GM12864 (cell line): ENCODE measurements around the gene UPF1.
A peak's percentile ranks its signal among the peaks of the same experiment; 100 is the strongest.

ENCODE experiments used
- DNase-seq: peaks from one replicate; pipeline ENCODE4 v3.0.0-alpha.2; 2011; ENCODE audit warnings: low read depth
- H3K4me3 ChIP-seq: 2 replicates; pipeline ENCODE4 v1.5.1; 2011; ENCODE audit warnings: mild to moderate bottlenecking, low read depth, low read length, control low read depth
- TF ChIP-seq, protein P1 (sequence below): IDR thresholded peaks from 2 replicates; pipeline ENCODE4 v1.5.1; 2011; ENCODE audit warnings: low read depth, mild to moderate bottlenecking, moderate library complexity, low read length, control low read depth, inconsistent platforms; ENCODE audit errors: missing control alignments

The UPF1 gene

DNA sequence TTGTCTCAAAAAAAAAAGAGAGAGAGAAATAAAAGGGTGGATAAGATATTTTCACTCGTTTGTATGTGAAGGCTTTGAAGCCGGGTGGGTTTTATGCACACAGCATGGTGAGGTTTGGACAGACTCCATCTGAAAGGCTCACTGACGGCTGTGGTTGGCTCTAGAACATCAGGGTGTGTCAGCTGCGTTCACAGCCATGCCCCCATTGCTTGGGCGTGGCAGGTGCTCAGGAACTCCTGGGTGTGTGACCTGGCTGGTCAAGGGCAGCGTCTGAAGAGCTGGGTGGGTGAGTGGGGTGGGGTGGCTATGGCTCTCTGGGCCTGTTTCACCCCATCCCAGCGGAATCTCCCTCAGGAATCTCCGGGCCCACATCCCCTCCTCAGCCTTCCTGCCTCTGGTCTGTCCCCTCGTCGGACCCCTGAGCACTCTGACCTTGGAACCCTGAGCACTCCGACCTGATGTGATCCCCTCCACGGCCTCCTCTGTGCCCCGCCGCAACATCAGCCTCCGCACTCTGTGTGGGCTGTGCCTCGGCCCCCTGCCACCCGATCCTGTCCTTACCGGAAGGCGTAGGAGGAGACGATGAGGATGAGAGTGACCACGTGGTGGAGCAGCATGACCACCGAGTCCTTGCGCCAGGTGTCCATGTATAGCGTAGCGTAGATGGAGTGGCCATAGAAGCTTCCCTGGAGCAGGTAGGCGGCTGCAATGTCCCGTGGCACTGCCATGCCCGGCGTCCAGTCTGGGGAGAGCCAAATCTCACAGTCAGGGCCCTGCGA, 52.0 kb downstream of the UPF1 start:
- TF ChIP-seq, protein P1, sequence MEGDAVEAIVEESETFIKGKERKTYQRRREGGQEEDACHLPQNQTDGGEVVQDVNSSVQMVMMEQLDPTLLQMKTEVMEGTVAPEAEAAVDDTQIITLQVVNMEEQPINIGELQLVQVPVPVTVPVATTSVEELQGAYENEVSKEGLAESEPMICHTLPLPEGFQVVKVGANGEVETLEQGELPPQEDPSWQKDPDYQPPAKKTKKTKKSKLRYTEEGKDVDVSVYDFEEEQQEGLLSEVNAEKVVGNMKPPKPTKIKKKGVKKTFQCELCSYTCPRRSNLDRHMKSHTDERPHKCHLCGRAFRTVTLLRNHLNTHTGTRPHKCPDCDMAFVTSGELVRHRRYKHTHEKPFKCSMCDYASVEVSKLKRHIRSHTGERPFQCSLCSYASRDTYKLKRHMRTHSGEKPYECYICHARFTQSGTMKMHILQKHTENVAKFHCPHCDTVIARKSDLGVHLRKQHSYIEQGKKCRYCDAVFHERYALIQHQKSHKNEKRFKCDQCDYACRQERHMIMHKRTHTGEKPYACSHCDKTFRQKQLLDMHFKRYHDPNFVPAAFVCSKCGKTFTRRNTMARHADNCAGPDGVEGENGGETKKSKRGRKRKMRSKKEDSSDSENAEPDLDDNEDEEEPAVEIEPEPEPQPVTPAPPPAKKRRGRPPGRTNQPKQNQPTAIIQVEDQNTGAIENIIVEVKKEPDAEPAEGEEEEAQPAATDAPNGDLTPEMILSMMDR, result no peak
- no peak overlapping the region for H3K4me3 ChIP-seq
- DNase-seq, result no peak

DNA sequence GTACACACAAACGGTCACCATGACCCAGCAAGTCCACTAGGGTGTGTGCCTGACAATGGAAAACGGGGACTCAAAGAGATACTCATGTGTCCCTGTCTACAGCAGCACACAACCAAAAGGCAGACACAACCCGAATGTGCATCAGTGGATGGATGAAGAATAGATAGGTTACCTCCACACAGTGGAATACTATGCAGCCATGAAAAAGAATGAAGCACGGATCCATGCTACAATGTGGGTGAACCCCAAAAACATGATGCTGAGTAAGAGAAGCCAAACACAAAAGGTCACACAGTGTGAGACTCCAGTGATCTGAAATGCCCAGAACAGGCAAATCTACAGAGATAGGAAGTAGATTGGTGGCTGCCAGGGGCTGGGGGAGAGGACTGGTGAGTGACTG, 55.2 kb downstream of the UPF1 start:
- TF ChIP-seq, protein P1, result no peak
- no peak overlapping the region for H3K4me3 ChIP-seq
- no peak for DNase-seq

DNA sequence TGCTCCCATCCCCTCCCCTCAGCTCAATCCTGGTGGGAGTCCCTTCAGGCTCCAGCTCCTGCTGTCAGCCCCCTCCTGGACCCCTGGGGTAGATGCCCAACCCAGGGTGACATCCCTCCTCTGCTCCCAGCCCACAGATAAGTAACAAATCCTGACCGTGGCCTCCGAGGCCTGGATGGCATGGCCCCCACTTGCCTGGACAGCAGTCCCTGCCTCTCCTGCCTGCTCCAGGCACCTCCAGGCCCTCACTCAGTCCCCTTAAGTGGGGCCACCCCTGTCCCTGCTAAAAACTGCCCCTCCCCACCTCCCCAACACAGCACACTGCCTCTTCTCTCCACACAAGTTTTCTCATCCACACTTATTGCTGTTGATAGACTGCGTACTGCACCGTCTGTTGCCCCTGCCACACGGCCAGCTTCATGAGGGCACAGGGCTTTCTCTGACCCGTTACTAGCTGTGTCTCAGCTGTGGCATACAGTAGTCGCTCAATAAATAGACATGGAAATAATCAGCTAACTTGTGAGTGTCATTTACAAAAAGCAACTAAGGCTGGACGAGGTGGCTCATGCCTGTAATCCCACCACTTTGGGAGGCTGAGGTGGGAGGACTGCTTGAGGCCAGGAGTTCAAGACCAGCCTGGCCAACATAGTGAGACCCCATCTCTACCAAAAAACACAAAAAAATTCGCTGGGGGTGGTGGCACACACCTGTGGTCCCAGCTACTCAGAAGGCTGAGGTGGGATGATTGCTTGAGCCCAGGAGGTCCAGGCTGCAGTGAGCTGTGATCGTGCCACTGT, 58.4 kb downstream of the UPF1 start:
- TF ChIP-seq, protein P1, result no peak
- H3K4me3 ChIP-seq, result no peak overlapping the region

DNA sequence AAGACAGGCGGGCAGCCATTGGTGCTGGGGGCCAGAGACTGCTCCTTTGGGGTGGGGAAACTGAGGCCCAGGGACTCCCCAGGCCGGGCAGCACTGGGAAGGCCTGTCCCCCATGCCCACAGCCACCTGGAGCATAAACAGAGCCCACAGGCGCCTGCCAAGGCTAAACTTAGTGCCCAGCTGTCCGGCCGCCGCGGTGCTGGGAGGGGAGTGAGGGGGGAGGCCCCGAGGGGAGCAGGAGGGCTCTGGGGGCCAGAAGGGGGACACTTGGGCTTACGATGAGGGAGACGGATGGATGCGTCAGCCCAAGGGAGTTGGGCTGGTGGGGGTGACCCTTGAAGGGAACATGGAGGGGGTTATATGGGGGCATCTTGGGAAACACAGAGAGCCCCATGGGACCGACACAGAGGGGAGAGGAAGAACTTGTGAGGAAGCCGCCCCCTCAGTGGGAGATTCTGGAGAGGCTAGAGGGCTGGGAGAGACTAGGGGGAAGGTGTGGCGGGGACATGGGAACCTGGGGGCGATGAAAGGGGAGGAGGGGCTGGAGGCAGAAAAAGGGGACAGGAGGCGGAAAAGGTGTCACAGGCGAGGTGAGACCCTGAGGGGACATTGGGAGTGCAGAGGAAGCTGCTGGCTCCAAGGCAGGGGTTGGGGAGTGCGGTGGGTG, 62.0 kb downstream of the UPF1 start:
- no peak for DNase-seq
- TF ChIP-seq, protein P1, result no peak

More for the DNA sequence above, 58.4 kb downstream of the UPF1 start:
- no peak for DNase-seq

DNA sequence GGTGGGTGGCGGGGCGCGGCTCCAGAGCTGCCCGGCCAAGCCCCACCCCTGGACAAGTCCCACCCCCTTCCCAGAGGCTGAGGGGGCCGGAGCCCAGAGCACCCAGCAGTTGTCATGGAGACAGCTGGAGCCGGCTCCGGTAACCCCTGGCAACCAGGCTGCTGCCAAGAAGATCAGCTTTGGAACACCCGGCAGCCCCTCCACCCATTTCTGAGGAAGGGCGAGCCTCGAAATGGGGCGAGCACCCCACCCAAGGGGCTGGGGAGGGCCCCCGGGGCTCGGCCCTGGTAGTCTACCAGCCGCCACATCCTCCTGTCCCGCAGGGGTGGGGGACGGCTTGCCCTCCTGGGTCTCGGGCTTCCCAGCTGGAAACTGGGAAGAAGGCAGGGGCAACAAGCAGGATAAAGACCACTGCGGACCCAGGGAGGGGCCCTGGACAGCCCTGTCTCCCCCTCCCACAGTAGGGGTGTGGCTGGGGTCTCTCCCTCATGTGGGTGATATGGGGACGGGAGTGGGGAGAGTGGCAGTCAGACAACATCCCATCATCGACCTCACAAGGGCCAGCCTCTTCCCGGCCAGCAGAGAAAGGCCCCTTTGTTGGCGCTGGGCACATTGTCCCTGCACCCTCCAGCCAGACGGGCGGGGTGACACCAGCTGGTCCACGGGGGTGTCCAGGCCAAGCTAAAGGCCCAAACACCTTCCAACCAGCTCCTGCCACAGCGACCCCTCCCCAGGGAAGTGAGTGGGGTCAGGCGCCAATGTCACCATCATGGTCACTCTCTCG, 62.7 kb downstream of the UPF1 start:
- DNase-seq, result no peak
- H3K4me3 ChIP-seq, result no peak overlapping the region
- TF ChIP-seq, protein P1, result no peak

More for the DNA sequence above, 62.0 kb downstream of the UPF1 start:
- H3K4me3 ChIP-seq, result no peak overlapping the region

DNA sequence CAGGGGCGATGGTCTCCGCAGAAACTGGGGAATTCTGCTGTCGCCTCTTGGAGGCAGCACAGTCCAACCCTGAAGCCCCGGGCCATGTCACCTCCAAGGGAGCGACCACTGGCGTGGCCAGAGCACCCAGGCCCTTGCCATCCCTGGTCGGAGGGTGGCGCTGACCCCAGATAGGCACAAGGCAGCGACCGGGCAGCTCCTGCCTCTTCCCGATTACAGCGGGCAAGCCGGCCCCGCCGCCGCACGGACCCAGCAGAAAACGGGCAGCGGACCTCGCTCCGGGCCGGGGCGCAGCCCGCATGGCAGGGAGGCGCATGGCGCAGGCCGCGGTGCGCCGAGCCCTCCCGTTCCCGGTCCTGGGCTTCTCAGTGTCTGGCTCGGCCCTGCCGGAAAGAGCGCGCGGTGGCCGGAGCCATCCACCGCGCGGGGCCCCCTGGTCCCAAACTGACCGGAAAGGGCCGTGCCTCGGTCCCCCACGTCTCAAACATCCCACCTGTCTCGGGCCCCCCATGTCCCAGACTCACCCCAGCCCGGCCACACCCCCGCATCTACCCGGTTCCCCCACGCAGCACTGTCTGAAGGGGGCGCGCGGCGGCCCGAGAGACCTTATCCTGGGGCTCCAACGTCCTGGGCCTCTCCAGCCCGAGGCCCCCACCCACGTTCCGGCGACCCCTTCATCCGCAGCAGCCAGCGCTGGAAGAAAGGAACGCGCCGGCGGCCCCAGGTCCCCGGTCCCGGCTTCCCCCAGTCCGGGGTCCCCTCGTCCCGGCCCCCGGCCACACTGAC, 63.5 kb downstream of the UPF1 start:
- DNase-seq, result no peak
- H3K4me3 ChIP-seq, result no peak overlapping the region
- TF ChIP-seq, protein P1, result peak; percentile 10
